Trophoblast cell (in vitro differentiated cells and primary cell): ENCODE measurements around the gene SLC51B.

Experiments
- DNase-seq, 2 donors: peaks; one replicate each; pipeline ENCODE4 v3.0.0-alpha.2; 2016
- H2AFZ ChIP-seq: 2 replicates; pipeline ENCODE4 v1.6.1; 2013; ENCODE audit warnings: low read length, moderate library complexity, mild to moderate bottlenecking; ENCODE audit not compliant: insufficient read depth, poor library complexity
- H2AK5ac ChIP-seq: 2 replicates; pipeline ENCODE4 v1.6.1; 2013; ENCODE audit warnings: mild to moderate bottlenecking, low read length
- H2BK120ac ChIP-seq: 2 replicates; pipeline ENCODE4 v1.6.1; 2013; ENCODE audit warnings: low read length, mild to moderate bottlenecking, moderate library complexity; ENCODE audit not compliant: insufficient read depth, poor library complexity
- H2BK12ac ChIP-seq: 2 replicates; pipeline ENCODE4 v1.6.1; 2013; ENCODE audit warnings: mild to moderate bottlenecking, low read length, moderate library complexity
- H2BK5ac ChIP-seq: 2 replicates; pipeline ENCODE4 v1.6.1; 2013; ENCODE audit warnings: low read length, low read depth, moderate library complexity, mild to moderate bottlenecking; ENCODE audit not compliant: poor library complexity
- H3K14ac ChIP-seq: 2 replicates; pipeline ENCODE4 v1.6.1; 2013; ENCODE audit warnings: mild to moderate bottlenecking, low read length
- H3K18ac ChIP-seq: 2 replicates; pipeline ENCODE4 v1.6.1; 2013; ENCODE audit warnings: mild to moderate bottlenecking, low read length
- H3K23ac ChIP-seq: 2 replicates; pipeline ENCODE4 v1.6.1; 2013; ENCODE audit warnings: low read length
- H3K27ac ChIP-seq: 2 replicates; pipeline ENCODE4 v1.5.1; 2013; ENCODE audit warnings: low read depth, mild to moderate bottlenecking, inconsistent platforms, low read length, moderate library complexity
- H3K27me3 ChIP-seq: 2 replicates; pipeline ENCODE4 v1.6.1; 2013; ENCODE audit warnings: inconsistent platforms, mild to moderate bottlenecking, low read length, moderate library complexity; ENCODE audit not compliant: insufficient read depth
- H3K36me3 ChIP-seq, 2 experiments: 1 replicate in 1 of 2; 2 replicates in 1 of 2; pipeline ENCODE4 v1.6.1; 2013; ENCODE audit warnings: low read length in 2 of 2, mild to moderate bottlenecking in 2 of 2, moderate library complexity in 1 of 2; ENCODE audit not compliant: insufficient read depth in 2 of 2, control insufficient read depth in 1 of 2
- H3K4ac ChIP-seq: 2 replicates; pipeline ENCODE4 v1.6.1; 2013; ENCODE audit warnings: low read depth, mild to moderate bottlenecking, low read length, moderate library complexity
- H3K4me1 ChIP-seq, 2 experiments: 1 replicate in 1 of 2; 2 replicates in 1 of 2; pipeline ENCODE4 v1.6.1; 2013; ENCODE audit warnings: low read length in 2 of 2, mild to moderate bottlenecking in 2 of 2, moderate library complexity in 1 of 2; ENCODE audit not compliant: insufficient read depth in 2 of 2, control insufficient read depth in 1 of 2
- H3K4me2 ChIP-seq: 2 replicates; pipeline ENCODE4 v1.6.1; 2013; ENCODE audit warnings: inconsistent platforms, mild to moderate bottlenecking, low read length, moderate library complexity
- H3K4me3 ChIP-seq: 2 replicates; pipeline ENCODE4 v1.5.1; 2013; ENCODE audit warnings: mild to moderate bottlenecking, low read depth, low read length, inconsistent platforms
- H3K79me1 ChIP-seq: one replicate; pipeline ENCODE4 v1.6.1; 2013; ENCODE audit warnings: low read length
- H3K79me2 ChIP-seq: 2 replicates; pipeline ENCODE4 v1.6.1; 2013; ENCODE audit warnings: low read length, mild to moderate bottlenecking; ENCODE audit not compliant: control insufficient read depth, insufficient read depth, poor library complexity
- H3K9ac ChIP-seq: 2 replicates; pipeline ENCODE4 v1.6.1; 2013; ENCODE audit warnings: mild to moderate bottlenecking, low read length
- H3K9me3 ChIP-seq: 2 replicates; pipeline ENCODE4 v1.6.1; 2013; ENCODE audit warnings: low read depth, mild to moderate bottlenecking, control low read depth, inconsistent platforms, low read length; ENCODE audit not compliant: insufficient read depth
- H4K12ac ChIP-seq: 2 replicates; pipeline ENCODE4 v1.6.1; 2013; ENCODE audit warnings: low read depth, mild to moderate bottlenecking, low read length, moderate library complexity
- H4K8ac ChIP-seq: 2 replicates; pipeline ENCODE4 v1.6.1; 2013; ENCODE audit warnings: low read depth, mild to moderate bottlenecking, low read length, moderate library complexity
- H4K91ac ChIP-seq: one replicate; pipeline ENCODE4 v1.6.1; 2013; ENCODE audit warnings: low read depth, mild to moderate bottlenecking, low read length, moderate library complexity
- WGBS: extraction: QIAGEN DNeasy Blood & Tissue Kit; methylation state at CpG from one replicate; pipeline ENCODE4 v1.1.7; 2013; ENCODE audit warnings: missing lambda C conversion rate; ENCODE audit not compliant: insufficient read length, insufficient coverage; ENCODE audit errors: extremely low coverage; 5-methylcytosine and 5-hydroxymethylcytosine counted together

SLC51B gene

GRCh38 chr15:65084500-65085206, 39.5 kb downstream of the SLC51B start:
- no peak overlapping the region for H3K27ac ChIP-seq
- H3K79me1 ChIP-seq, result no peaks in the 10 kb centered on the region
- no peak overlapping the region for H2BK5ac ChIP-seq
- H2BK120ac ChIP-seq, result no peak overlapping the region
- H3K79me2 ChIP-seq, result no peaks in the 10 kb centered on the region
- no peak overlapping the region for H3K18ac ChIP-seq
- no peak overlapping the region for H3K9ac ChIP-seq
- no peak overlapping the region for H3K4me3 ChIP-seq
- peak in 1 of 2 donors; percentile 31 for DNase-seq
- H4K91ac ChIP-seq, result no peak overlapping the region
- H3K4me2 ChIP-seq, result no peak overlapping the region
- H3K4me1 ChIP-seq, result peaks cover 2 to 7% of the 10 kb centered on the region in 2 experiments
- no peak overlapping the region for H3K4ac ChIP-seq
- H3K36me3 ChIP-seq, result no peaks in the 10 kb centered on the region
- H4K12ac ChIP-seq, result no peak overlapping the region
- H3K27me3 ChIP-seq, result no peaks in the 10 kb centered on the region
- WGBS, result no CpG with 5 or more reads among the region's 7 CpGs
- no peak overlapping the region for H3K14ac ChIP-seq
- H3K23ac ChIP-seq, result no peak overlapping the region
- no peak overlapping the region for H2BK12ac ChIP-seq
- no peak overlapping the region for H4K8ac ChIP-seq
- H3K9me3 ChIP-seq, result peaks cover 2% of the 10 kb centered on the region
- H2AK5ac ChIP-seq, result no peak overlapping the region
- H2AFZ ChIP-seq, result no peak overlapping the region

GRCh38 chr15:65085207-65085753, 40.1 kb downstream of the SLC51B start:
- no peak overlapping the region for H3K9ac ChIP-seq
- WGBS, result no CpG with 5 or more reads among the region's 8 CpGs
- H2BK120ac ChIP-seq, result no peak overlapping the region
- no peak overlapping the region for H3K27ac ChIP-seq
- H2BK12ac ChIP-seq, result no peak overlapping the region
- no peaks in the 10 kb centered on the region for H3K27me3 ChIP-seq
- H4K12ac ChIP-seq, result no peak overlapping the region
- H3K4me2 ChIP-seq, result no peak overlapping the region
- H2AK5ac ChIP-seq, result no peak overlapping the region
- H3K4me1 ChIP-seq, result peaks cover 2 to 7% of the 10 kb centered on the region in 2 experiments
- DNase-seq, result no peak
- no peaks in the 10 kb centered on the region for H3K79me1 ChIP-seq
- peaks cover 2% of the 10 kb centered on the region for H3K9me3 ChIP-seq
- H3K4ac ChIP-seq, result no peak overlapping the region
- H3K23ac ChIP-seq, result no peak overlapping the region
- no peaks in the 10 kb centered on the region for H3K36me3 ChIP-seq
- no peaks in the 10 kb centered on the region for H3K79me2 ChIP-seq
- no peak overlapping the region for H3K14ac ChIP-seq
- no peak overlapping the region for H3K4me3 ChIP-seq
- no peak overlapping the region for H4K91ac ChIP-seq
- H2BK5ac ChIP-seq, result no peak overlapping the region
- H4K8ac ChIP-seq, result no peak overlapping the region
- no peak overlapping the region for H3K18ac ChIP-seq
- no peak overlapping the region for H2AFZ ChIP-seq

- no peak overlapping the region for H3K18ac ChIP-seq
- no peak overlapping the region for H3K27ac ChIP-seq
- H3K79me1 ChIP-seq, result no peaks in the 10 kb centered on the region
- no peak overlapping the region for H3K9ac ChIP-seq
- H3K4me2 ChIP-seq, result no peak overlapping the region
- no peak overlapping the region for H2BK120ac ChIP-seq
- no peak overlapping the region for H2BK12ac ChIP-seq
- no peak overlapping the region for H4K12ac ChIP-seq
- no peak overlapping the region for H4K8ac ChIP-seq
- H2BK5ac ChIP-seq, result no peak overlapping the region
- H3K4ac ChIP-seq, result no peak overlapping the region
- no peaks in the 10 kb centered on the region for H3K36me3 ChIP-seq
- no peak overlapping the region for H3K23ac ChIP-seq
- peak; percentile 26 to 53 for DNase-seq
- H4K91ac ChIP-seq, result no peak overlapping the region
- H3K4me3 ChIP-seq, result no peak overlapping the region
- H3K9me3 ChIP-seq, result peaks cover 2% of the 10 kb centered on the region
- H3K14ac ChIP-seq, result no peak overlapping the region
- WGBS, result no CpG with 5 or more reads among the region's 6 CpGs
- no peaks in the 10 kb centered on the region for H3K79me2 ChIP-seq
- H3K4me1 ChIP-seq, result peaks cover 2 to 7% of the 10 kb centered on the region in 2 experiments
- H3K27me3 ChIP-seq, result no peaks in the 10 kb centered on the region
- no peak overlapping the region for H2AFZ ChIP-seq
- H2AK5ac ChIP-seq, result no peak overlapping the region
Observed at GRCh38 chr15:65085990-65086679, 40.9 kb downstream of the SLC51B start.

GRCh38 chr15:65086680-65087111, 41.5 kb downstream of the SLC51B start:
- H3K79me1 ChIP-seq, result no peaks in the 10 kb centered on the region
- no peak overlapping the region for H2BK12ac ChIP-seq
- H3K27ac ChIP-seq, result no peak overlapping the region
- H3K36me3 ChIP-seq, result no peaks in the 10 kb centered on the region
- no peak overlapping the region for H3K9ac ChIP-seq
- H3K23ac ChIP-seq, result no peak overlapping the region
- H2BK5ac ChIP-seq, result no peak overlapping the region
- no CpG with 5 or more reads among the region's 6 CpGs for WGBS
- no peak overlapping the region for H2BK120ac ChIP-seq
- no peak overlapping the region for H3K18ac ChIP-seq
- no peak overlapping the region for H4K12ac ChIP-seq
- H3K4ac ChIP-seq, result no peak overlapping the region
- peaks cover 2 to 7% of the 10 kb centered on the region in 2 experiments for H3K4me1 ChIP-seq
- H2AK5ac ChIP-seq, result no peak overlapping the region
- no peak for DNase-seq
- H3K4me2 ChIP-seq, result no peak overlapping the region
- H3K79me2 ChIP-seq, result no peaks in the 10 kb centered on the region
- peaks cover 2% of the 10 kb centered on the region for H3K9me3 ChIP-seq
- no peak overlapping the region for H3K4me3 ChIP-seq
- H3K14ac ChIP-seq, result no peak overlapping the region
- H2AFZ ChIP-seq, result no peak overlapping the region
- H4K8ac ChIP-seq, result no peak overlapping the region
- no peak overlapping the region for H4K91ac ChIP-seq
- H3K27me3 ChIP-seq, result no peaks in the 10 kb centered on the region
